ENCODE results near the gene RAMP2. TPM values are rescaled to one million over a fixed set of nuclear protein-coding genes. Genes with fewer than 3 reads are reported as not detected.

Gene RAMP2
- 0.19 TPM in 1 of 3 replicates, not detected in the others for polyA plus RNA-seq
- polyA plus RNA-seq (2011; ENCODE audit: low read depth), result not detected
- polyA plus RNA-seq (2011; cell fraction: cytosol; rRNA removed), result not detected in 2 replicates
- polyA plus RNA-seq (2011; cell fraction: nucleus; rRNA removed), result not detected in 2 replicates
- polyA plus RNA-seq (2012; ENCODE audit: low replicate concordance), result not detected in 2 replicates
- polyA minus RNA-seq, result not detected in 3 replicates
- not detected for polyA minus RNA-seq (2011; cell fraction: cytosol; rRNA and poly(A)+ RNA removed)
- polyA minus RNA-seq (2011; cell fraction: nucleus; rRNA and poly(A)+ RNA removed), result not detected in 2 replicates

- TF ChIP-seq CTCF (optimal IDR thresholded peaks at IDR 0.05 in 1 of 3, IDR thresholded peaks at IDR 0.05 in 1 of 3, conservative IDR thresholded peaks at IDR 0.05 in 1 of 3; ENCODE audit: extremely low read depth in 1 of 3, insufficient read depth in 2 of 3, low read length in 3 of 3), result no peak
- TF ChIP-seq EZH2 (IDR thresholded peaks at IDR 0.05; ENCODE audit: low read length), result peak; percentile 37
- DNase-seq (ENCODE audit: low read depth, low spot score) (no peak), FAIRE-seq (no peak)
- peaks cover 30% of the 10 kb centered on the region for H3K27me3 ChIP-seq (ENCODE audit: control insufficient read depth, extremely low read depth, insufficient read depth, low read length)
- H3K9me3 ChIP-seq (ENCODE audit: control insufficient read depth, low read depth, low read length), result no peaks in the 10 kb centered on the region
- H3K4me3 ChIP-seq (ENCODE audit: control insufficient read depth in 2 of 3, extremely low read depth in 1 of 3, insufficient read depth in 2 of 3, low read depth in 1 of 3, low read length in 3 of 3), result peak within 1 kb of the TSS in 2 of 3 experiments; percentile 38 to 40
- no peaks in the 10 kb centered on the region for H4K20me1 ChIP-seq (ENCODE audit: control insufficient read depth, extremely low read depth, insufficient read depth, low read length)
- peak within 1 kb of the TSS; percentile 56 for H2AFZ ChIP-seq (ENCODE audit: control insufficient read depth, low read length)
- no peaks in the 10 kb centered on the region for H3K36me3 ChIP-seq (ENCODE audit: control insufficient read depth in 2 of 2, extremely low read depth in 1 of 2, insufficient read depth in 2 of 2, low read length in 2 of 2)
- no peaks in the 10 kb centered on the region for H3K4me1 ChIP-seq (ENCODE audit: control insufficient read depth, extremely low read depth, insufficient read depth, low read length)
- dilution Hi-C loops (cut with MboI; ENCODE audit: extremely low pct_ligation_motif_present, low sequenced_read_pairs), result no loop called here
- H3K27ac ChIP-seq (ENCODE audit: control insufficient read depth, insufficient read depth, low read length), result no peak within 1 kb of the TSS
- peak within 1 kb of the TSS; percentile 60 for H3K4me2 ChIP-seq (ENCODE audit: control insufficient read depth, extremely low read depth, insufficient read depth, low read depth, low read length)
- H3K79me2 ChIP-seq (ENCODE audit: control insufficient read depth, insufficient read depth, low read length), result no peaks in the 10 kb centered on the region
- no peak within 1 kb of the TSS for H3K9ac ChIP-seq (ENCODE audit: control insufficient read depth, extremely low read depth, insufficient read depth, low read length)
- no peaks in the 10 kb centered on the region for H3K9me1 ChIP-seq (ENCODE audit: control insufficient read depth, extremely low read depth, insufficient read depth, low read length)
Measured at GRCh38 chr17:42760652-42761581, at the start of gene RAMP2. TSS of gene RAMP2 (plus strand) at chr17:42761227. CDS start at chr17:42761262, 35 bp downstream.

- no peaks in the 10 kb centered on the region for H3K9me1 ChIP-seq (ENCODE audit: control insufficient read depth, extremely low read depth, insufficient read depth, low read length)
Measured at GRCh38 chr17:42720996-42721583, 39.9 kb upstream of the RAMP2 start.

More at GRCh38 chr17:42720996-42721583, 39.9 kb upstream of the RAMP2 start:
- no peak for TF ChIP-seq EZH2 (IDR thresholded peaks at IDR 0.05; ENCODE audit: low read length)
- TF ChIP-seq CTCF (optimal IDR thresholded peaks at IDR 0.05 in 1 of 3, IDR thresholded peaks at IDR 0.05 in 1 of 3, conservative IDR thresholded peaks at IDR 0.05 in 1 of 3; ENCODE audit: extremely low read depth in 1 of 3, insufficient read depth in 2 of 3, low read length in 3 of 3), result peak; percentile 50 to 71 (median 53)
- DNase-seq (ENCODE audit: low read depth, low spot score) (no peak), FAIRE-seq (peak; percentile 55)
- Histone ChIP-seq H3K4me2 (ENCODE audit: control insufficient read depth, extremely low read depth, insufficient read depth, low read depth, low read length) (no peak overlapping the region), H3K36me3 (ENCODE audit: control insufficient read depth in 2 of 2, extremely low read depth in 1 of 2, insufficient read depth in 2 of 2, low read length in 2 of 2) (peaks cover 9 to 17% of the 10 kb centered on the region in 2 experiments), H3K9me3 (ENCODE audit: control insufficient read depth, low read depth, low read length) (no peaks in the 10 kb centered on the region), H3K79me2 (ENCODE audit: control insufficient read depth, insufficient read depth, low read length) (no peaks in the 10 kb centered on the region), H3K4me3 (ENCODE audit: control insufficient read depth in 2 of 3, extremely low read depth in 1 of 3, insufficient read depth in 2 of 3, low read depth in 1 of 3, low read length in 3 of 3) (no peak overlapping the region), H4K20me1 (ENCODE audit: control insufficient read depth, extremely low read depth, insufficient read depth, low read length) (no peaks in the 10 kb centered on the region), H3K9ac (ENCODE audit: control insufficient read depth, extremely low read depth, insufficient read depth, low read length) (no peak overlapping the region), H3K27me3 (ENCODE audit: control insufficient read depth, extremely low read depth, insufficient read depth, low read length) (no peaks in the 10 kb centered on the region), H3K27ac (ENCODE audit: control insufficient read depth, insufficient read depth, low read length) (no peak overlapping the region), H2AFZ (ENCODE audit: control insufficient read depth, low read length) (no peak overlapping the region), H3K4me1 (ENCODE audit: control insufficient read depth, extremely low read depth, insufficient read depth, low read length) (no peaks in the 10 kb centered on the region)
- dilution Hi-C loops (cut with MboI; ENCODE audit: extremely low pct_ligation_motif_present, low sequenced_read_pairs), result no loop called here
